NCI-H460 (cell line): Measurements from ENCODE around the gene NTN3. TPM values are rescaled to one million over a fixed set of nuclear protein-coding genes. Genes with fewer than 3 reads are reported as not detected.
"Not testable (repeated sequence)": the region's sequence is repeated elsewhere in the genome, so short reads cannot be mapped to it uniquely, and the experiment has no call there.

Experiments
- DNase-seq: peaks from one replicate; pipeline ENCODE4 v3.0.0-alpha.2; 2016; ENCODE audit warnings: low read depth; ENCODE audit errors: extremely low read depth
- total RNA-seq: library from RNA; depleted of rRNA; stranded (reverse); fragments of >200 nt; shearing (Covaris generic); gene quantifications from 2 replicates; pipeline ENCODE4 v1.2.3, GENCODE V29; 2014

Gene NTN3
- total RNA-seq, 1 experiment from 2014 or later: 0.07 TPM

DNA sequence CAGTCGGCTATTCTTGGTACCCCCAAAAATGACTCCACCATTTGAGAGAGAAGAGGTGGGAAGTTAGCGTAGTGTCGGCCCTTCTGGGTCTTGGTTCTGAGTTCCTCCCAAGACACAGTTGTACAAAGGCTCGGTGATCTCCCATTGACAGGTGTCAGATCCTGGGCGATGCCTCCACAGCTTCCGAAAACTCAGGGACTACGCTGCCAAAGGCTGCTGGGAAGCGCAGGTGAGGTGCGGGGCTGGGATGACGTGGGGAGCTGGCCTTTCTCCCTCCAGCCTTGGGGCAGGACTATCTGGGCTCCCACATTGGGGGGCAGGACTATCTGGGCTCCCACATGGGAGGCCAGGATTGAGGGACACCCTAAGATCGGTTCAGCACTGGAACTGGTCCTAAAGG is 31.5 kb upstream of the NTN3 start:
- no peak for DNase-seq

- not testable (repeated sequence) for DNase-seq
Measured at GRCh38 chr16:2441143-2441804, 29.8 kb upstream of the NTN3 start.

- no peak for DNase-seq
Measured at GRCh38 chr16:2443555-2443954, 27.5 kb upstream of the NTN3 start.

GRCh38 chr16:2447920-2448583 is 23.0 kb upstream of the NTN3 start:
- DNase-seq: no peak

DNA sequence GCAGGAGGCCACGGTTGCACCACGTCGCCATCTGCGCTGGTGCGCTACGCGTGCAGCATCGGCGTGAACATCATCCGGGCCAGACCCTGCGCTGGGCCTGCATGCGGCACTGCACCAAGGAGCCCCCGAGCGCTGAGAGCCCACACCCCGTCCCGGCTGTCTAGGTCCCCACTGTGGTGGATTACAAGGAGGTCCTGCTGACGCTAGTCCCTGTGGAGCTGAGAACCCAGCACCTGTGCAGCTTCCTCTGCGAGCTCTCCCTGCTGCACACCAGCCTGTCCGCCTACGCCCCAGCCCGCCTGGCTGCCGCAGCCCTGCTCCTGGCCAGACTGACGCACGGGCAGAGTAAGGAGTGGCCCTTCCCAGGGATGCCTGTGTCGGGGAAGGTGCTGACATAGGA is 22.0 kb upstream of the NTN3 start:
- no peak for DNase-seq

- DNase-seq: no peak
Measured at GRCh38 chr16:2450535-2450934, 20.6 kb upstream of the NTN3 start.

GRCh38 chr16:2450975-2451381 is 20.1 kb upstream of the NTN3 start:
- DNase-seq: no peak

- DNase-seq: no peak
Measured at GRCh38 chr16:2451851-2452320, 19.2 kb upstream of the NTN3 start.

DNA sequence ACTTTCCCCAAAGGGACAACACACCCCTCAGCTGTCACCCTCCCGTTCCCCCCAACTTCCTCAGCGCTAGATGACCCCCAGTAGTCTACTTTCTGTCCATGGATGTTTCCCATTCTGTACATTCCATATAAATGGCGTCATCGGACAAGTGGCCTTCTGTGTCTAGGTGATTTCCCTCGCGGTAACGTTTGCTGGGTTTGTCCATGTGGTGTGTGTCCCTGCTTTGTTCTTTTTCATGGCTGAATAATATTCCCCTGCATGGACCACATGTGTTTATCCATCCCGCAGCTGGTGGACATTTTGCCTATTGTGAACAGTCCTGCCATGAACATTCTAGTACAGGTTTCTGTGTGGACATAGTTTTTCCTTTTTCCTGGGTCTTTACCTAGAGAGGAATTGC is 18.4 kb upstream of the NTN3 start:
- no peak for DNase-seq

DNA sequence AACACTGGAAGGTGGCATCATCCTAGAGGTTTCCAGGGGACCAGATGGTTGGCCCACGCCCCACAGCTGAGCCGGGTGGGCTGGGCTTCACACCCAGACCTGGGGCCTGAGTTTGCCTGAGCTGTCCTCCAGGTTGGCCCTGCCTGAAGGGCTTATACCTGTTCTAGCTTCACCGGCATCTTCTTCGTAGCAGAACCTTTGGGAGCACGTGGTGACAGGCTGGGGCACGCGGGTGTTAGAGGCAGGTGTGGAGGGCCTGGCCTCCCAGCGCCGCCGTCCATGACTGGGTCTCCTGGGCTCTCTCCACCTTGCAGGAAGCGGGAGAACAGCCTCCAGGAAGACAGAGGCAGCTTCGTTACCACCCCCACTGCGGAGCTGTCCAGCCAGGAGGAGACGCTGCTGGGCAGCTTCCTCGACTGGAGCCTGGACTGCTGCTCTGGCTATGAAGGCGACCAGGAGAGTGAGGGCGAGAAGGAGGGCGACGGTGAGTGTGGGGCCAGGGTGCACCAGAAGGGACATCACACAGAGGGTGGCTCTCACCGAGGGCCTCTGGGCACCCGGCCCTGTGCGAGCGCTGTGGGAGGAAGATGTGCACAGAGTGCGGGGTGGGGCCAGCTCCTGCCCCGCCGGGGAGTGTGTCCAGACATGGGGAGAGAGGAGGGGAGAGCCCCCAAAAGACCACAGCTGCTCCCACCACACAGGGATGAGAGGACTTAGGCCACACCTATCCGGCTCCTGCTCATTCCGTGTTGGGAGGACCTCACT is 15.8 kb upstream of the NTN3 start:
- DNase-seq: no peak

- no peak for DNase-seq
Measured at GRCh38 chr16:2456551-2457153, 14.4 kb upstream of the NTN3 start.

GRCh38 chr16:2457267-2457666 is 13.8 kb upstream of the NTN3 start:
- no peak for DNase-seq

- no peak for DNase-seq
Measured at GRCh38 chr16:2457946-2458345, 13.2 kb upstream of the NTN3 start.

- no peak for DNase-seq
Measured at GRCh38 chr16:2458887-2459646, 12.0 kb upstream of the NTN3 start.

DNA sequence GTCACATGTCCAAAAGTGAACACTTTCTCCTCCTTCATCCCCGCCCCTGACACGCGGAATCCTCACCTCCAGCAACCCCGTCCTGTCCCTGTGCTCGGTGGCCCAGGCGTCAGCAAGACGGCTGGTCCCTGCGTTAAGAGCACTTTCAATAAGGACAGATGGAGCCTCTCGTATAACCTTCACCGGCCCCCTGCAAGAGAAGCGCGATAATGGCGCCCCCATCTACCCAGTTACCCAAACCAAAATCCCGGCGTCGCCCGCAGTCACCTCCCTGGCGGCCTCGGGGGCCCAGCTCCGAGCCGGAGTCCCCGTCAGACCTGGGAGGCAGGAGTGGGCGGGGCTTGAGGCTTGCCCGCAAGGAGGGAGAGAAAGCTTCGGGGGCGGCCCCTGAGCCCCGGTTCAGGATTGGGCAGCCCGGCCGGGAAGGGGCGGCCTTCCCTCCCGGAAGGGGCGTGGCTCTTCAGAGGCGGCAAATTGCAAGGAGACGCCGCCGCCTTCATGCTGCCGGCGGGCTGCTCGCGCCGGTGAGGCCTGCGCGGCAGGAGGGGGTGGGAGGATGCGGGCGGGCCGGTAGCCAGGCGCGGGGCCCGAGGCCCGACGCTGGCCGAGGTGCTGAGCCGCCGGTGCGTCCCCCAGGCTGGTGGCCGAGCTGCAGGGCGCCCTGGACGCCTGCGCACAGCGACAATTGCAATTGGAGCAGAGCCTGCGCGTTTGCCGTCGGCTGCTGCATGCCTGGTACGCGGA is 11.3 kb upstream of the NTN3 start, which contains the start of gene TEDC2:
Gene TEDC2 (plus strand): TSS at position 463 of the 744 bp plus-strand sequence. CDS start 36 bp downstream, at position 499.
- DNase-seq: peak; percentile 93

- DNase-seq: no peak
Measured at GRCh38 chr16:2460391-2460713, 10.7 kb upstream of the NTN3 start.

DNA sequence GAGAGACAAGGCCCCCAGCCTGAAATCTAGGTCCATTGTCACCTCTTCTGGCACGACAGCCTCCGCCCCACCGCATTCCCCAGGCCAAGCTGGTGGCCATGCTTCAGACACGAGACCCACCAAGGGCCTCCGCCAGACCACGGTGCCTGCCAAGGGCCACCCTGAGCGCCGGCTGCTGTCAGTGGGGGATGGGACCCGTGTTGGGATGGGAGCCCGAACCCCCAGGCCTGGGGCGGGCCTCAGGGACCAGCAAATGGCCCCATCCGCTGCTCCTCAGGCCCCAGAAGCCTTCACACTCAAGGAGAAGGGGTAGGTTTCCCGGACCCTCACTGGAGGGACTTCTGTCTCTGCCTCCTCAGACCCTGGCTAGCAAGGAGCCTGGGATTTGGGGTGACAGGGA is 10.2 kb upstream of the NTN3 start:
- DNase-seq: no peak

DNA sequence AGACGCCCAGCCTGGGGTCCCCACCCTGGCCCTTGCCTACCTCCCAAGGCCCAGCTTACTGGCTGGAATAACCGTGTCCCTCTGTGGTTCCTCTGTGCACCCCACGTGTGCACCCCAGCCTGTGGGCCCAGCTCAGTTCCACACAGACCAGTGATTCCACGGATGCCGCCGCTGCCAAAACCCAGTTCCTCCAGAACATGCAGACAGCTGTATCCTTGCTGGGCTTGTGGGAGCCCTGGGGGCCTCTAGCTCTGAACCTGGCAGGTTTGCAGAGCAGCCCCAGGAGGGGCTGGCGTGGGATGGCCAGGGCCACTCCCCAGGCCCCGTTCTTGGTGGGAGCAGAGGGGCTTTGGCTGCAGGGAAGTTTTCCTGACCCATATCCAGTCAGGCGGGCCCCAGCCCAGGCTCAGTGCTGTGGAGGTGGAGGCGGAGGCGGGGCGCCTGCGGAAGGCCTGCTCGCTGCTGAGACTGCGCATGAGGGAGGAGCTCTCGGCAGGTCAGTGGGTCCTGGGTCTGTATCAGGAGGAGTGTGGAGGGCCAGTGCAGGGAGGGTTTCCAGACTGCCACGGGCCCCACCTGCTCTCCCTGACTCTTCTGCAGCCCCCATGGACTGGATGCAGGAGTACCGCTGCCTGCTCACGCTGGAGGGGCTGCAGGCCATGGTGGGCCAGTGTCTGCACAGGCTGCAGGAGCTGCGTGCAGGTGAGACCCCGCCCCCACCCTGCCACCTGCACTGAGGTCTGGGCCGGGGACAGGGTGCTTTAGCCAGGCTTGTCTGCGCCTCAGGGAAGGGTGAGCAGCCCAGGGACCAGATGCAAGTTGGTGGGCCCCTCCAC is 8.8 kb upstream of the NTN3 start:
- no peak for DNase-seq

DNA sequence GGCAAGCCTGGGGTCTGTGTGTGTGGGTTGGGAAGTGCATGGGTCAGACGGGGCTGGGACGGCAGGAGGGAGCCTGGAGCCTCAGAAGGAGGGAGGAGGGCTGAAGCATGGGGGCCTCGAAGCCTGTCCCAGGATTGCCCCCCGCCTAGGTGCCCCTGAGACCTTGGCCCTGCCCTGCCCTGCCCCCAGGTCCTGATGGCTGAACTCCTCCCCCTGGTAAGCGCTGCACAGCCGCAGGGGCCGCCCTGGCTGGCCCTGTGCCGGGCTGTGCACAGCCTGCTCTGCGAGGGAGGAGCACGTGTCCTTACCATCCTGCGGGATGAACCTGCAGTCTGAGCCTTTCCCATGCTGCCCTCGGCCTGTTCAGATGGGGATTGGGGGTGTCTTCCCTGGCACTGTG is 6.8 kb upstream of the NTN3 start:
- no peak for DNase-seq
